TTC549 (cell line): ENCODE measurements around the gene CACNA2D3.

Experiments used
- FAIRE-seq: peaks from 2 replicates; lab custom pipeline; 2012; peaks lifted over from hg19 to GRCh38; lab: Jason Lieb, UNC

The CACNA2D3 gene

GRCh38 chr3:54533856-54534255 lies 411.5 kb downstream of the CACNA2D3 start:
- no peak for FAIRE-seq

DNA sequence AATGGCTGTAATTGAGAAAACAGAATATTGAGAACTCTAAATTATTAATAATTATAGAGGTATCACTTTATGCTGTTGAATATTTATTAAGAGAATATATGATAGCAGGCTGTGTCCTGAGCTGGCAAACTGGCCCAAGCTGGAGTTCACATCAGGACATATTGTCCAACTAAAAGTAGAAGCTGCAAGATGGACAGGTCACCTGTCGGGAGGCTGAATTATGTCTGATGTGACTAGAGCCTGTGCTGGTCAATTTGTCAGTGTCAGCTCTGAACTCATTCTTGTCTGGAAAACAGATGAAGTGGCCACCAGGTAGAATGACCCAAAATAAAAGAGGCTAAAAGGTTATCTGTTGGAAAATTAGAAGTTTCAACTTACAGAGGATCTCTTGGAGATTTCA lies 413.3 kb downstream of the CACNA2D3 start:
- no peak for FAIRE-seq

DNA sequence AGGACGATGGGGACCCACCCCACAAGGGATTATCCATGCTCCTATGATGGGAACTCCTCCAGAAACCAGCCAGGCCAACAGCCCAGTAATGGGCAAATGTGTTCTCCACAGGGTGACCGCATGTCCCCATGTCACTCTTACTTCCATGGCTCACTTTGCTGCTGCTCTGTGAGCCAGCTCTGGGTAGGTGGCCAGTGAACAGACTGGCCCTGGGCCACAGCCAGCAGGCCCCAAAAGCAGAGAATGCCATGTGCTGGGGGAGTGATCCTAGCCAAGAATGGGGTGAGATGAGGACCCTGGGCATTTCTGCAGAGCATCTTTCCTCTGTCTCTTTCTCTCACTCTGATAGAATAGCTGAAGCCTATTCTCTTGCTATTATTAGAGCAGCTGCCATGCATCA lies 414.1 kb downstream of the CACNA2D3 start:
- no peak for FAIRE-seq

DNA sequence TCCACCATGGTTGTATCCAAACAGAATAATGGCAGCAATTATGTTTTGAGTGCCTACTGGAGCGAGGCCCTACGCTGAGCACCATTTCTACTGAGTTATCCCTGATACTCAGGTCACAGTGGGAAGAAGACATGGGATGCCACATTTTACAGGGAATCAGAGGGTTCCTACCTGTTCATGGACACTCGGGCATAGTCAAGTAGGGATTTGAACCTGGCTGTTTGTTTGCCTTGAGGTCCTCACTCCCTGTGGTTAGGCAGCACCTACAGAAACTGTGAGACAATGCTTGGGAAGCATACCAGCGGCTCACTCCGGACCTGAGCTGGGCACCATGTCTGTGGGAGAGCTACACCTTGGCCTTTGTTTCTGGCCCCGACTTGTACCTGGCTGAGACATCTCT lies 415.2 kb downstream of the CACNA2D3 start:
- no peak for FAIRE-seq

DNA sequence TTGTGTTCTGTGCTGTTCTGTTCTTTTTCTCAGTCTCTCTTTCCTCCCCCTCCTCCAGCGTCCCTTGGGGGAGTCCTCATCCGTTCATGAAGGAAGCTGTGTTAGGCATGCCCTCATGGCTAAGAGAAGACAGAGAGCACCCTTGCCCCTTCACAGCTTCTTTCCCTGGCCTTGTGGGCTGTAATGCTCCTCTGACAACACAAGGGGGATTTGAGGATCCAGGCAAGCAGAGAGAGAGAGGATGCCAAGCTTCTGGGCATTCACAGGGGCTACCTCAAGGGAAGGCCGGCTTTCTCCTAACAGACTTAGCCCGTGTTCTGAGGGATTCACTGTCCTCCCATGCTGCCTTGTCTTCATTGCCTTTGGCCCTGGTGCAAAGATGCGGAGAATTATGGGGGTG lies 416.0 kb downstream of the CACNA2D3 start:
- no peak for FAIRE-seq

DNA sequence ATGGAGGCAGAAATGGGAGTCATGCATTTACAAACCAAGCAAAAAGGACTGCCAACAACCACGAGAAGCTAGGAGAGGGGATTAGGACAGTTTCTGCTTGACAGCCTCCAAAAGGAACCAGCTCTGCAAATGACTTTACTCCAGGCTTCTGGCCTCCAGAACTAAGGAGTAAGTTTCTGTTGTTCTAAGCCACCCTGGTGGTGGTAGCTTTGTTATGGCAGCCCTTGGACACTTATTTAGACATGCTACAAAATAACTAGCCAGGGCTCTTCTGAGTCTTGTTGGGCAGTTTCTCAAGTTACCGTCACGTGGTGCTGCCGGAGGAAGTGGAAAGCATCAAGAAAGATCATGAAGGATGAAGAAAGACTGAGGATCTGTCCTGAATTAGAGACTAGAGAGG lies 419.0 kb downstream of the CACNA2D3 start:
- no peak for FAIRE-seq

- no peak for FAIRE-seq
These were observed 421.1 kb downstream of the CACNA2D3 start for GRCh38 chr3:54543446-54543845.

- FAIRE-seq = no peak
These were observed 424.7 kb downstream of the CACNA2D3 start for GRCh38 chr3:54547051-54547450.

DNA sequence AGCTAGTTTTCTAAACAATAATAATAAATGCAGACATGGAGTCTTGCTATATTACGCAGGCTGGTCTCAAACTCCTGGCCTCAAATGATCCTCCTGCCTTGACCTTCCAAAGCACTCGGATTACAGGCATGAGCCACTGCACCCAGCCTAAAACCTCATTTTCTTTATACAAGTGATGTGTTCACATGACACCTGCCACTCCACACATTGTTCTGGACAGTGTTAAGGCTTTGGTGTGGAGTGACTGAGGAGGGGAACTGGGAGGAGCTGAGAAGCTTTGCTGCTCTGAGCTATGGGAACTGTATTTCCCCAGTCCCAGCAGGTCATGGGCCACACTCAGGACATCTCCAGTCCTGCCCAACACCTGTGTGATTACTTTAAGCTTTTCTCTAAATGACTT lies 425.5 kb downstream of the CACNA2D3 start:
- no peak for FAIRE-seq

DNA sequence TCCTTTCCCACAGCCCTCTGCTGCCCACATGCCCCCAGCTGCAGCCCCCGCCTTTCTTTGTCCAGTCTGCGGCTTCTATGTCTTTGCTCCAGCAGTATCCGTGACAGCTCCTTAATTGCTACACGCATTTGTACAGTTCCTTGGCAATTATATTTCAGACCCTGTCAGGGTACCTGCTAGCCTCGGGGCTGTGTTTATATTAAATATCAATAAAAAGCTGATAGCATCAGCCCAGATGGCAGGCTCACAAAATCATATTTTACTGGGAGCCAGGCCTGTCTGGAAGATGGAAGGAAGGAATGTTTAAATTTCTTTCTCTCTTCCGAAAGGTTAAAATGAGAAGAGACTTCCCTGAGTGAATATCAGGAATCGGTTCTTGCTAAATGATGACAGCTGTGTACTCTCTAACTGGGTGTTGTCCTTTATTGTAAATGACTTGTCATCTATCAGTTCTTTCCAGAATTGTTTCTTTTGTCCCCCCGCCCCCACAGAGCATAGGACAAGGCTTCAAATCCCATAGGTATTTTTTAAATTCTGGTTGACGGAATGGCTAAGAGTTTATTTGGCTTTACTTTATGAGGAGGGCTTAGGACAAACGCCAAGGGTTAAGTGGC lies 427.4 kb downstream of the CACNA2D3 start:
- no peak for FAIRE-seq

- FAIRE-seq = no peak
These were observed 428.0 kb downstream of the CACNA2D3 start for GRCh38 chr3:54550221-54550977.

DNA sequence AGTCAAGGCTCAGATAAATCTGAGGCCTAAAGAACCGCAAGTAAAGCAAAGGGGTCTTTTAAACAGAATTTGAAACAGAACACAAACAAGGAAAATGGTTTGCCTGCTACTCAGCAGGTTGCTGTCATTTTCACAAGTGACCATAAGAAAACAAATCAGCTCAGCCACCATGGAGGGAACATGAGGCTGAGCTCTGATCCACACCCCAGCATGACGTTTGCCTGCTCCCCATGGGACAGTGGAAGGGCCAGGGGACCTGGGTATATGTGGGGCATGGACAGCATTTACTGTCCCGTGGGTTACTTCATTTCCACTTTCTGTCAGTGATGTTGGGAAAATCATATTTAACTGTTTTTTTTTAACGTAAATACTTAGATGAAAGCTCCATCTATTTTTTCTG lies 434.3 kb downstream of the CACNA2D3 start:
- FAIRE-seq = no peak

- FAIRE-seq = no peak
These were observed 435.4 kb downstream of the CACNA2D3 start for GRCh38 chr3:54557538-54558428.

GRCh38 chr3:54563501-54564200 lies 441.3 kb downstream of the CACNA2D3 start:
- FAIRE-seq = no peak

- FAIRE-seq = no peak
These were observed 442.1 kb downstream of the CACNA2D3 start for GRCh38 chr3:54564374-54564925.

- no peak for FAIRE-seq
These were observed 443.6 kb downstream of the CACNA2D3 start for GRCh38 chr3:54565956-54566355.

DNA sequence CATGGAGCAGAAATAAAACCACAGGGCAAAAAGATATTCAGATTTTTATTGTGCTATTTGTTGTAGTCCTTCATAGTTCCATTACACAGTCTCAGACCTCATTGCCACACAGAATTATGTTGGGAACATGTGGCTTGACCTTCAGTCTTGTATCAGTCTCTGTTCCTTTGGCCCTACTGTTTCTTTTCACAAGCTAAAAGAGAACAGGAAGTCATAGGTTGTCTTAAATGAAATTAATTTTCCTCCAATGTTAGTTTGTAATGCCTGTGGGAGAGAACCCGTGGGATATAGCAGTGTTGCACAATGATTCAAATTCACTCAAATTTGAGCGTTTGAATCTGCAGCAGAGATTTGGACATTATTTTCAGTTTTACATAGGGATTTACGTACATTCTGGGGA lies 445.6 kb downstream of the CACNA2D3 start:
- FAIRE-seq = no peak

DNA sequence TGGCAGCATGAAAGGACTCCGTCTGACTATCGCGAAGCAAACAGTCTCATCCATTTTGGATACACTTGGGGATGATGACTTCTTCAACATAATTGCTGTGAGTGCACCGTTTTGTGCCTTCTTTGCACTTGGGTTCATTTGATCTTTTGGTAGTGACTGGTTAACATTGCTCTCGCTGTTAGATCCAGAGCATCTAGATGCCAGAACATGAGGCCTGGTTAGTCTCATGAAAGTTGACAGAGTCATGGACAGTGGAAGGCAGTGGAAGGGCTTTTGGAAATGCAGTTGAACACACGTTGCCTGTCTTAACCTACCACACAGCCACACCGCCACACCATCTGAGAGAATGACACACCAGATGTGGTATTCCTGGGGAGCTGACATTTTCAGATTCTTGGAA lies 447.7 kb downstream of the CACNA2D3 start:
- no peak for FAIRE-seq

GRCh38 chr3:54572197-54572895 lies 450.0 kb downstream of the CACNA2D3 start:
- no peak for FAIRE-seq

DNA sequence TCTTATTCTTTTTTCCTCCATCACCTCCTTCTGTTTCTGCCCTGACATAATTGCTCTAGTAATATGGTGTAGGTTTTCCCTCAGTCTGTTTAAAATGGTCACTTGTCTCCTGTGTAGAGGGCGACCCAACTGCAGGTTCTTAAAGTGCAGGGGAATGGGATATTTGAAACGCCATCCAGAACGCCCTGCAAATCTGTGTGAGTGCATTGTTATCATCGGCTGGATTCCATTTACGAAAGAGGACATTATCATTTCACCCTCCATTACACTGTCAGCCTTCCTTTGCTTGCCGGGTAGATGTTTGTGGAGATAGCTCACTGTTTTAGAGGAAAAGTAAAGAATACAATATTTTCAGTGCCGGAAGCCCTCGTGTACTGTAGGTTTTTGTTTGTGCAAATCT lies 451.5 kb downstream of the CACNA2D3 start:
- FAIRE-seq = no peak

- FAIRE-seq = no peak
These were observed 452.7 kb downstream of the CACNA2D3 start for GRCh38 chr3:54574906-54575617.
